ENCODE results near the gene COG5.
"Not testable (repeated sequence)": the region's sequence is repeated elsewhere in the genome, so short reads cannot be mapped to it uniquely, and the experiment has no call there.

Gene COG5

GRCh38 chr7:107560898-107561516 is 2.7 kb downstream of the COG5 start:
- H3K4me3 ChIP-seq (ENCODE audit: low read depth, low read length), result no peak overlapping the region
- TF ChIP-seq CTCF (IDR thresholded peaks at IDR 0.05; ENCODE audit: low read depth, low read length), result no peak

- no peak for TF ChIP-seq CTCF (IDR thresholded peaks at IDR 0.05; ENCODE audit: low read depth, low read length)
- H3K4me3 ChIP-seq (ENCODE audit: low read depth, low read length), result no peak overlapping the region
These were observed 3.9 kb downstream of the COG5 start for GRCh38 chr7:107559864-107560263.

GRCh38 chr7:107555893-107556292 is 7.8 kb downstream of the COG5 start:
- H3K4me3 ChIP-seq (ENCODE audit: low read depth, low read length), result no peak overlapping the region
- TF ChIP-seq CTCF (IDR thresholded peaks at IDR 0.05; ENCODE audit: low read depth, low read length), result no peak

- H3K4me3 ChIP-seq (ENCODE audit: low read depth, low read length), result no peak overlapping the region
- TF ChIP-seq CTCF (IDR thresholded peaks at IDR 0.05; ENCODE audit: low read depth, low read length), result no peak
These were observed 11.8 kb downstream of the COG5 start for GRCh38 chr7:107551936-107552335.

GRCh38 chr7:107544848-107545591 is 18.7 kb downstream of the COG5 start:
- no peak for TF ChIP-seq CTCF (IDR thresholded peaks at IDR 0.05; ENCODE audit: low read depth, low read length)
- no peak overlapping the region for H3K4me3 ChIP-seq (ENCODE audit: low read depth, low read length)

GRCh38 chr7:107543338-107543993 is 20.3 kb downstream of the COG5 start:
- H3K4me3 ChIP-seq (ENCODE audit: low read depth, low read length), result no peak overlapping the region
- TF ChIP-seq CTCF (IDR thresholded peaks at IDR 0.05; ENCODE audit: low read depth, low read length), result no peak

GRCh38 chr7:107538001-107538400 is 25.7 kb downstream of the COG5 start:
- no peak overlapping the region for H3K4me3 ChIP-seq (ENCODE audit: low read depth, low read length)
- no peak for TF ChIP-seq CTCF (IDR thresholded peaks at IDR 0.05; ENCODE audit: low read depth, low read length)

GRCh38 chr7:107537228-107537627 is 26.5 kb downstream of the COG5 start:
- H3K4me3 ChIP-seq (ENCODE audit: low read depth, low read length), result not testable (repeated sequence)
